ENCODE results near the gene GRIK2.
A peak's percentile ranks its signal among the peaks of the same experiment; 100 is the strongest.

The GRIK2 gene

DNA sequence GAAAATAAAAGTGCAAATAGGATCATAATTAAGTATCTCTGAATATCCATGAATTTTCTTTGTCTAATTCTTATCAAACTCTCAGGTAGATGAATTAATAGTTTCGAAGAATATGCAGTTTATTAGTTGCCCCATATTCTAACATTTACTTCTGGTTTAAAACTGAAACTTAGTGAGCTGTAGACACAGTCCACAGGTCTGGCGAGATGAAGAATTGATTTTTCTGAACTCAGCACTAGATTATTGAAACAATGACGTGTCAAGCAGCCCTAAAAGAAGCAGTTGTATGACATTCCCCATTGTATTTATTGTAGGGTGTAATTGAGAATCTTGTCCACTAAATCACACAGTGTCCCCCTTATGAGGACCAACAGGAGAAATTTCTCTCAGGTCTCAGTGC, 407.1 kb downstream of the GRIK2 start:
- DNase-seq: no peak

DNA sequence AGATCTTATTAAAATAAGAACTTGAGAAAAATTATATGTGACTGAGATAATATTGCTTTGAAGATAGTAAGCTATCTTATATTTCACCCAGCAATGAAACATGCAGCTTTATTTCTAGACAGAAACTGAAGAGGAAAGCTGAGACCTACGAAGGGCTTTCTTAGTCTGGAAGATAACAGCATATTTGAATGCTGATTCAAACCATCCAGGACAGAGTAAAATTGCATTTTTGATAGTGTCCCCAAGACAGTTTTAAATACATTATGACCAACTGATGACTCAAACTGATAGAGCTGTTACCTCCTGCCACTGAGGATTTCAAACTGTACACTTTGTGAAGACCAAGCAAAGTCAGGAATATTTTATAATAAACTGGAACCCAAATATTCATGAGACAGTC, 409.6 kb downstream of the GRIK2 start:
- peak; percentile 77 for DNase-seq

DNA sequence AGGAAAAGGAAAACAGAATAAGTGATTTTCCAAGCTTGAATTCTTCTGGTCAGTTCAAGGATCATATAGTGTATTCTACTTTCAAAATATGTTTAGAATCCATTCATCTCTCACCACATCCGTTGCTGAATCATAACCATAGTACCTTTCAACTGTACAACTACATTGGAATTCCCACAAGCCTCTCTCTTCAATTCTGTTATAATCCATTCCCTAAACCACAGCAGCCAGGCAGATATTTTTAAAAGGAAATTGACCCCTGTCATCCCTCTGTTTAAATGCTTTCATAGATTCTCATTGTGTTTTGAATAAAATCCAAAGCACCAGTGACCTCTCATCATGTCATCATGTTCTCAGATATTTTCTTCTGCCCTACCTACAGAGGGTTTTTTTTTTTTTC, 412.7 kb downstream of the GRIK2 start:
- peak; percentile 95 for DNase-seq

DNA sequence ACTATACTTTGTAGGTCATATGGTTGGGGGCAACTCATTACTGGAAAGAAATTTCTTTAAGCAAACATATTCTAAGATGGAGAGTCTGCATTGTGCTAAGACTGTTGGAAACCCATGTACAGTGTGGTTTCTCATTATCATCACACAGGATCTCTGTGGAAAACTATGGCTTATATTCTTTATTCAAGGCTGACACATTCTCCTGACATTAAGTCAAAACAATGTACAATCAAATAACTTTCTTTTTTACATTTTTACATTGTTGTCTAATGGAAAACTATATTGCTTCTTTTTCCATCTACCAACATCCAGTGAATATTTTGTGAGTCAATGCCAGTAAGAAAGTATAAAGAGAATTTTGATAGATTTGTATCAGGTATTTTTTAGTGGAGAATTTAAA, 417.6 kb downstream of the GRIK2 start:
- DNase-seq: no peak

DNA sequence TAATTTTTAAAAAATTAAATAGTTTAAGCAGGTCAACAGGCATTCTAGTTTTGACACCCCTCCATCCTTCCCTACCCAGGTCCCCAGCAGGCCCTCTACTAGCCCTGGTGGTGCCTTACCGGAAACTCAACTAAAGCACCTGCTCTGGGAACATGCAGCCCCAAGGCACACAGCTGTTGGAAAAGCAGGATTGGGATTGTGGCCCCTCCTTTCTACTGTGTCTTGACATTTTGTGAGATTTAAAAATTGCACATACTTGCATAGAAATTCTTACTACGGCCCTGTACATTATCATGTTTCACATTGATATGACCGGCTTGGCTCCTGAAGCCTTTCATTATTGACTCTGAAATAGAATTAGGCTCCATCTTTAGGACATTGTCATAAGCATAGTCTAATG, 423.2 kb downstream of the GRIK2 start:
- DNase-seq: no peak

DNA sequence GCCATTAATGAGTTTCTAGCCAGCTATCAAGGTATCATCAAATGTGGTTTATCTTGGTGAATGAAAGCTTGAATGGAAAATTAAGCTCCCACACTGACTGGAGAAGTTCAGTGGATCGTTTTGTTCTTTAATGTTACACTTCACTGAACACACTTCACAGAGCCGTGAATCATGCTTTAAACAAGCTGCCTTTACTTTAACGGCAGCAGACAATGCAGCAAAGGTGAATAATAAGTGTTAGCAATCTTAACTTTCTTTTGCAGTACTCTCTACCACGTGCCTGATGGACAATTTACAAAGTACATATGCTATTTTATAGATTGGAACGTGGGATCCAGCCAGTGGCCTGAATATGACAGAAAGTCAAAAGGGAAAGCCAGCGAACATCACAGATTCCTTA, 424.5 kb downstream of the GRIK2 start:
- no peak for DNase-seq

DNA sequence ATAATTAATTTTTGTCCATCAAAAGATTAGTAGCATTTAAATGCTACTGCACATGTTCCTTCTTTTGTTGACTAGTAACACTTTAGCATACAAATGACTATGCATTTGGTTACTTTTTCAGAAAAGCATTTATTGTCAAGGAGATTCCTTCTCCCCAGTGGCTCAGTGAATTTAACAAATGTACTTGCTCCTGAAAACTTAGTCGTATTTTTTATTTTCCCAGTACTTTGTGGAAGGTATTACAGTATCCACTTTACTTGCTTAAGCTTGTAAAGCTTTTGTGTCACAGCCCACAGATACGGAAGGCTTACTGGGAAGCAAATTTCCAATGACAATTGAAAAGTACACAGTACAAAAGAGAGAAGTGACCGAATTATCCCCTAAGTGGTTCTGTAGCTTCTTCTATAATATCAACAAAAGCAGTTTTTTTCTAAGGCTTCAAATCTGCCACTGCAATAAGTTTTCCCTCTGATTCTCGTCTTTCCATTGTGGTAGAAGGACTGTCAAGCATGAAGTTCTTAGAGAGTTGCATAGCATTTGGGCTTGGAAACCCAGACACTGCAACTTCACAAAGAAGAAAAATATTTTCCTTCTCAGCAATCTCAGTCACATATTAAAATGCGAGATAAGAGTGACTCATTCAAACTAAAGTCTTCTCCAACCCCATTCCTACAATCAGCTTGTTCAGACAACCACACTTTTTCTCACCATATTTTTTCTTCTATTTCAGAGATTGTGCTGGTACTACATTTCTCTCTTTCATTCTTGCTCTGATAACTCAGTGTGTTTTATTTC, 431.2 kb downstream of the GRIK2 start:
- peak; percentile 72 for DNase-seq

DNA sequence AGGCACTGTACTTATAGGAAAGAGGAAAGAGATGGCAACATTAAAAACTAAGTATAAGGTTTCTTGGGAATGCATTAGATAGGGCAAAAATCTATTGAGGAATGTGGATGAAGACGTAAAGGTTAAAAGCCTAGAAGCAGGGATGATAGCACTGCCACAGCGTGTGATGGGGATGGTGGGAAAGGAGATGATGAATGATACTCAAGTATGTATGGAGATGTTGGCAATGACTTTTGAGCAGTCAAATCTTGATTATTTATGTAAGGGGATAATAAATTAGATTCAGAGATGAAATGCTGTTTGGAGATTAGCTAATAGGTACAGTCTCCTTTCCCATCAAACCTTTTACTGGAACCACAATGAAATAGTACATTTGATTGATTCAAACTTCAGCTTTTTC, 432.8 kb downstream of the GRIK2 start:
- DNase-seq: no peak

DNA sequence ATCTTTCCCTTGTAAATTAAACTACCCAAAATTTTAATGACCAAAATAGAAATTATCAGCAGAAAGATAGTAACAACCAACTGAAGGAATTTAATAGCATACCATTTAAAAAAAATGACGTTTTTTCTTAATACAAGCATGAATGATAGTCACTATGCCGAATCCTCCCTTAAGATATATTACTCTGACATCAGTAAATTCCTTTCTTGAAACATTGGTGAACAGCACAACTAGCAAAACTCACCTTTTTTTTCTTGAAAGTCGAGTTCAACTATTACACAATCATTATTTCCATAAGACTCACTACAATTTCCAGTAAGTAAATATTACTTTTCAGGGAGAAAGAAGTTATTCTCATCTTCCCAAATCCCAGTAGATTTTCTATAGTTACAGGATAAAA, 433.2 kb downstream of the GRIK2 start:
- DNase-seq: no peak

DNA sequence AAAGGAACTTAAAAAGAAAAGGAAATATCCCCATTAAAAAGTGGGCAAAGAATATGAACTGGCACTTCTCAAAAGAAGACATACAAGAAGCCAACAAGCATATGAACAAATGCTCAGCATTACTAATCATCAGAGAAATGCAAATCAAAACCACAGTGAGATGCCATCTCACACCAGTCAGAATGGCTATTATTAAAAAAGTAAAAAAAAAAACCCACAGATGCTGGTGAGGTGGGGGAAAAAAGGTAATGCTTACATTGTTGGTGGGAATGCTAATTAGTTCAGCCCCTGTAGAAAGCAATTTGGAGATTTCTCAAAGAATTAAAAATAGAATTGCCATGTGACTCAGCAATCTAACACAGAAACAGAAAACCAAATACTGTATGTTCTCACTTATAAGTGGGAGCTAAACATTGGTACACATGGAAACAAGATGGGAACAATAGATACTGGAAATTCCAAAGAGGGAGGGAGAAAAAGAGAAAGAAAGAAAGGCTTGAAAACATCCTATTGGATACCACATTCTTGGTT, 437.1 kb downstream of the GRIK2 start:
- peak; percentile 78 for DNase-seq

DNA sequence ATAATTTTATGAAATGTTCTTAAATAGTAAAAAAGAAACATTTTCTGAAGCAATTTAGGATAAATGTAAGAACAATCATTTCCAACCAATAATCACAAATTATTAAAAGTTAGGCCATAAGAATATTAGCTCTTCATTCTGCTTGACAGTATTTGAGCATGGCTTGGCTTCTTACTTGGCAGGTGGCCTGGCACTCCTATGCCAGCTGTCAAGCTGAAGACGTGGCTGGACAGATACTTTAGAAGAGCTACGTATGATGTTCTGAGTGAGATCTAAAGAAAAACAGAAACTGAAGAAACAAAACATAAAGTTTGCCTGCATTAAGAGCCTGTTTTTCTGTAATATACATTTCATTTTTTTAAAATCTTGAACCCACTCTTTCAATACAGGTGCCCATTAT, 438.9 kb downstream of the GRIK2 start:
- no peak for DNase-seq

DNA sequence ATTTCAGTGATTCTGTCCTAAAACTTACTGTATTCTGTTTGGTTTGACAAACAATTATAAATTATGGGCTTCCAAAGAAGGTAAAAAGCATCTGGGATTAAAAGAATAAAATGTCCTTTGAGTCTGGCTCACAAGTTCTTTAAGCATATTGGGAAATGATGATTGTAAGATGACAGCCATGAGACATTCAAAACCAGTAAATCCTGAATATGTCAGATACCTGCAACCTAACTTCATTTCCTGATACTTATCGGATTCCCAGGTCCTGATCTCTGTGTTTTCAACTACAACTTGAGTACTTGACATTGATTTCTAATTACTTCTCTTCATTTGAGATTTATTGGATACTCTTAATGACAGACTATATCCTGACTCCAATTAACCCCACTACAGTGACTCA, 446.6 kb downstream of the GRIK2 start:
- DNase-seq: no peak

DNA sequence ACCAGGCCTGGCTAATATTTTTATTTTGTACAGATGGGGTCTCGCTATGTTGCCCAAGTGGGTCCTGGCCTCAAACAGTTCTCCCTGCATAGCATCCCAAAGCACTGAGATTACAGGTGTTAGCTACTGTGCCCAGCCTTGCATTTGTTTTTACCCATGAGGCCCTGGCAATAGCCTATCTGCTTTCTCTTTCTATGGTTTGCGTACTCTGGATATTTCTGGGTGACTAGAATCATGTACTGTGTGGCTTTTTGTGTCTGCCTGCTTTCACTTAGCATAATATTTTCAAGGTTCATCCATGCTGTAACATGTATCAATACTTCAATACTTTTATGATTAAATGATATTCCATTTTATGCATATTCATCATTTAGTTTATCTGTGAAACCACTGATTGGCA, 451.7 kb downstream of the GRIK2 start:
- no peak for DNase-seq

DNA sequence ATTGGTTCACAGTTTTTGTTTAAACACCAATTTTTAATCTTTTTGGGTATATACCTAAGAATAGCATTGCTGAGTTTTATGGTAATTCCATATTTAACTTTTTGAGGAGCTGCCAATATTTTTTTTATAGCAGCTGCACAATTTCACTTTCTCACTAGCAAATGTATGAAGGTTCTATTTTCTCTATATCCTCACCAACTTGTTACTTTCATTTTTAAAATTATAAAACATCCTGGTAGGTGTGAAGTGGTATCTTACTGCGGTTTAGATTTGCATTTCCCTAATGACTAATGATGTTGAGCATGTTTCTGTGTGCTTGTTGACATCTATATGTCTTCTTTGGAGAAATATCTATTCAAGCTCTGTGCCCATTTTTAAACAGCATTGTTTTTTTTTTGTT, 452.1 kb downstream of the GRIK2 start:
- DNase-seq: no peak

DNA sequence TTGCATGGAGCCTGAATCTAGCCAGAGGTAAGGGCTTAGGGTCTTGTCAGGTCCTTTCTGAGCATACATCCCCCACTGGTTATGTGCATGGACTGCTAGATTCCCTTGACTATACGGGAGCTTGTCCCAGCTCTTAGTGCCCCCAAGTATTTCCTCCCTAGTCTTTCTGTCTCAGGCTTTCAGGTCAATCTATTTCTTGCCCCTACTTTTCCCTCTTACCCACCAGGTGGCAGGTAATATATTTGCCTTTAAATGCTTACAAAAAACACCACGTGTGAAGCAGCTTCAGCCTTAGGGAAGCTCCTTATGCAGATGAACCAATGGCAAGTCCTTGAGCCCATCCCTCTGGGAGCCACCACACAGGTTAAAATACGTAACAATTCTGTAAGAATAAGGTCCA, 454.2 kb downstream of the GRIK2 start:
- no peak for DNase-seq

DNA sequence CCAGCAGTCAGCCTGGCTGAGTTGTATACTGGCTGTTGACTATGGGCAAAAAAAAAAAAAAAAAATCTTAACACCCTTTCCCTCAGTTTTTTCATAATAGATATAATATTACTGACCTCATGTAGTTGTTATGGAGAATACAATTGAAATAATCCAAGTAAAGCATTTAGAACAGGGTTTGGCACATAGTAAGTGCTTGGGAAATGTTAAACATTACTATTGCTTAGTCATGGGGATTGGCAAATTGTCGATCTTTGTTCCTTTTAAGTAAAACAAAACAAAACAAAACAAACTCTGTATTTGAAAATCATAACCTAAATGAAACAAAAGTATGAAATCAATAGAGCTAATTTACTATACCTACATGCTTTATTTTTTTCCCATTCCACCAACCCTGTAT, 458.4 kb downstream of the GRIK2 start:
- no peak for DNase-seq

DNA sequence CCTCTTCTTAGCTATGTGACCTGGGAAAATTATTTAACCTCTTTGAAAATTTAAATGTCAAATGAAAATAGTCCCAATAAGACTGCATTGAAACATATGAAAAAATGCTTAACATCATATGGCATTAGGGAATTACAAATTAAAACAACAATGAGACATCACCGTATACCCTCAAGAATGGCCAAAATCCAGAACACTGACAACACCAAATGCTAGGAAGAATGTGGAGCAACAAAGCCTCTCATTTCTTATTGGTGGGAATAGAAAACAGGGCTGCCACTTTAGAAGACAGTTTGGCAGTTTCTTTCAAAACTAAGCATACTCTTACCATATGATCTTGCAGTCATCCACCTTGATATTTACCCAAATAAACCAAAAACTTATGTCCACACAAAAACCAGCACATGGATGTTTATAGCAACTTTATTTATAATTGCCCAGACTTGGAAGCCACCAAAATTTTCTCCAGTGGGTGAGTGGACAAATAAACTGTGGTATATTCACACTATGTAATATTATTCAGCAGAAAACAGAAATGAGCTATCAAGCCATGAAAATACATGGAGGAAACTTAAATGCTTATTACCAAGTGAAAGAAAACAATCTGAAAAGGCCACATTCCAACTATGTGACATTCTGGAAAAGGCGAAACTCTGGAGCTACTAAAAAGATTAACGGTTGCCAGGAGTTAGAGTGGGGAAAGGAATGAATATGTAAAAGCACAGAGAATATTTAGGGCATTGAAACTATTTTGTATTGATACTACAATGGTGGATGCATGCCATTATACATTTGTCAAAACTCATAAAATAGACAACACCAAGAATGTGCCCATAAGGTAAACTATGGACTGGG, 459.9 kb downstream of the GRIK2 start:
- DNase-seq: peak; percentile 80

DNA sequence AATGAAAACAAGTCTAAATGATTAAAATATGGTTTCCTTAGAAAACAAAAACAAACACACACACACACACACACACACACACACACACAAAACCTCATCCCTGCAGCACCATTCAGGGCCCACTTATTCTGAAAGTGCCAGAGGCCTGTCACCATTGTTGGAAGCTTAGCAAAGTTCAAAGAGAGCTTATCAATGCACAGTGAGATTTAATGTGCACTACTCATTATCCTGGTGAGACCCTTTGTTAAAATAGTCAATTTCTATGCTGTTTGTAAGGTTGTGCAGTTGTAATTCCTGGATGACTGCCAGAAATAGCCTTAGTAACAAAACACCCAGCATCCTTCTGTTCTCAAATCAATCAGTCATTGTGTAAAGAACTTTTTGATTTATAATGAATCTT, 482.9 kb downstream of the GRIK2 start:
- no peak for DNase-seq

DNA sequence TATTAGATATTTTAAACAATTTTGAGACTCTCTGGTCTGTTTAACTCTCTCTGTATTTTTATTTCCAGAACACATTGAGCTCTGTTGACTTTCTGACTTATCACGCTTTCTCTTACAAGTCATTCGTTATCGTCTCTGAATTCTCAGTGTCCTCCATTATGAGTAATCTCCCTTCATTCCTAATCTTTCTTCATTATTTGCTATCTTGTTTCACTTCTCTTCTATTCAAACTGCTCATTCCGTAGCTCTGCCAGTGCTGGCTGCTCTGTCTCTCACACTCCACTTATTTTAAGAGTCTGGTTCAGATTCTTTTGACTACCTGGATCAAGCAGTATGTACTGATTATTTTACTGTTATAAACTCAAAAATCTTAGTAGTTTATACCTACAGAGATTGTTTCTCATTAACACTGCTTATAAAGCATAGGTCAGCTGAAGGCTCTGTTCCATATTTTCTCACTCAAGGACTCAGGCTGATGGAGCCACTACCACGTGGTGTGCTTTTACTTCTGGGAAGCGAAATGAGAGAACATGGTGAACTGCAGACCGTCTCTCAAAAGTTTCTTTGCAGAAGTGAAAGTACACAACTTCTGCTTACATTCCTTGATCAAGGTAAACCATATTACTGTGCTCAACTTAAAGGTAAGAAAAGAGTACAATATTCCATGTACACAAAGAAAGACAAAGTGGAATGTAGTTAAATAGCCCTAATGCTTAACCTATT, 485.2 kb downstream of the GRIK2 start:
- no peak for DNase-seq

DNA sequence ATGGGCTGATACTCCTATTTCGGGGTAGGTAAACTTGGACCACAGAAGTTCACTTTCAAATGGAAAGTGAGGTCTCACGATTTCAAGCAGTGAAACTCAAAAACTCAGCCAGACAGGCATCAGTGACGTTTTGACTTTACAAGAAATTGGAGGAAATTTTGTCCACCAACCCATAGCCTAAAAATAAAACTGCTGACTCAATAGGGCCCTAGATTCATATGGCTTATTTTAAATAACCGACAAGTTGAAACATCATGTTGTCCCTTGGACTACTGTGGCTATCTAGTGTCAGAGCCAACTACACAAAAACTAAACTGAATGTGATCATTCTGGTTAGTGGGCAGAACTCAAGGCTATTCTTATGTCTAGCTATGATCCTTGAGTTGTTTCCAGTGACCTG, 486.3 kb downstream of the GRIK2 start:
- no peak for DNase-seq

DNA sequence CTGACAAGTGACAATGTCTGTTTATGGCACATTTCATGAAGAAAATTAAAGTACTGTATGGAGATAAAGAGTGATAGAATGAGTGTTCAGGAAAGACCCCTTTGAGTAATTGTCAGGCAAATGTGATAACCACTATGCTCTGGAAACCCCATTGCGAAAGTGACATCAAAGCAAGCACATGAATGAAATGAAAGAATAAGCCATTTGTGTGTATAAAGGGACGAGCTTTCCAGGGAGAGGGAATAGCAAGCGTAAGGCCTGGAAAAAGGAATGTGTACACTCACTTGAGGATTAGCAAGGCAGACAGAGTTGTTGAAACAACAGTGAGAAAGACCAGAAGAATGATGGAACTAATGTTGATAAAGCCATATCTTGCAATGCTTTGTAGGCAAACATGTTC, 490.0 kb downstream of the GRIK2 start:
- peak; percentile 83 for DNase-seq

DNA sequence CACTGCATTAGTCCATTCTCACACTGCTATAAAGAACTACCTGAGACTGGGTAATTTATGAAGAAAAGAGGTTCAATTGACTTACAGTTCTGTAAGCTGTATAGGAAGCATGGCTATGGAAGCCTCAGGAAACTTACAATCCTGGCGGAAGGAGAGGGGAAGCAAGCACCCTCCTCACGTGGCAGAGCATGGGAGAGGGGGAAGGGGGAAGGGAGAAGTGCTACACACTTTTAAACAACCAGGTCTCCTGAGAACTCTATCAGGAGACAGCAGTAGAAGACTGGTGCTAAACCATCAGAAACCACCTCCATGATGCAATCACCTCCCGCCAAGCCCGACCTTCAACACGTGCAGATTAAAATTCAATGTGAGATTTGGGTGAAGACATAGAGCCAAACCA, 494.0 kb downstream of the GRIK2 start:
- no peak for DNase-seq

Measured in fibroblast of skin of back (primary cell).